ENCODE measurements around the gene PINK1.
"Not testable (repeated sequence)": the region's sequence is repeated elsewhere in the genome, so short reads cannot be mapped to it uniquely, and the experiment has no call there.

Gene PINK1

DNA sequence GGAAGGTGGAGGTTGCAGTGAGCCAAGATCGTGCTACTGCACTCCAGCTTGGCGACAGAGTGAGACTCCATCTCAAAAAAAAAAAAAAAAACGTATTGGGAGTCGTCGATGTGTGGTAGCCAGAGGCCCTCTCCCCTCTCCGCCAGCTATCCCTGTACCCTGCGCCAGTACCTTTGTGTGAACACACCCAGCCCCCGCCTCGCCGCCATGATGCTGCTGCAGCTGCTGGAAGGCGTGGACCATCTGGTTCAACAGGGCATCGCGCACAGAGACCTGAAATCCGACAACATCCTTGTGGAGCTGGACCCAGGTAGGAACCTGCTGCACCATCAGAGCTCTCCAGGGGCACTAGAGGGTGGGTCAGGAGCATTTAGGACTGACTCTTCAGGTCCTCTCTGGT, 12.2 kb downstream of the PINK1 start:
- DNase-seq (ENCODE audit: low spot score): no peak

- no peak for DNase-seq (ENCODE audit: low spot score)
These were observed 15.2 kb downstream of the PINK1 start for GRCh38 chr1:20648438-20648837.

DNA sequence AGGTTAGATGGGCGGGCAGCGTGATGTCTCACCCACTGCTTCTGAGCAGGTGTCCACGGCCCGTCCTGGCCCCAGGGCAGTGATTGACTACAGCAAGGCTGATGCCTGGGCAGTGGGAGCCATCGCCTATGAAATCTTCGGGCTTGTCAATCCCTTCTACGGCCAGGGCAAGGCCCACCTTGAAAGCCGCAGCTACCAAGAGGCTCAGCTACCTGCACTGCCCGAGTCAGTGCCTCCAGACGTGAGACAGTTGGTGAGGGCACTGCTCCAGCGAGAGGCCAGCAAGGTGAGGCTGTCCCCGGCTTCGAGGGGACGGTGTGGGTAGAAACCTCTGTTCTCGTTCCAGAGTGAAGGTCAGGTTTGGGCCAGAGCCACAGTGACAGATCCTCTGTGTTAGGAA, 15.7 kb downstream of the PINK1 start:
- DNase-seq (ENCODE audit: low spot score): no peak

DNA sequence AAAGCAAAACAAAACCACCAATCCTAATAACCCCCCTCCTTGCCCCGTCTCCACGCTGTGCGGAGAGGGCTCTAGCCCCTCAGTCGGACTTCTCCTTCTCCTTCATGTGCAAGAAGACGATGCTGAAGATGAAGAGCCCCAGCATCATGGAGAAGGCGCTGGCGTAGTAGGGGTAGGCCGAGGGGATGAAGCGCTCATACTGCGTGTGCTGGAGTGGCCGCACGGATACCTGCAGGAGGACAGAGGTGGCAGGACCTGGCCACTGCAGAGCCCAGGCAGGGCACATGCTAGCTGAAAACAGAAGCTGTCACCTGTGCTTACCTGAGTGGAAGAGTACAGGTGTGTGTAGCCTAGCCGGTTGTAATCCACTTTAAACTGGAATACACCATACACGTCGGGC, 19.0 kb downstream of the PINK1 start:
- DNase-seq (ENCODE audit: low spot score): no peak

GRCh38 chr1:20654104-20654690, 20.9 kb downstream of the PINK1 start:
- DNase-seq (ENCODE audit: low spot score): no peak

DNA sequence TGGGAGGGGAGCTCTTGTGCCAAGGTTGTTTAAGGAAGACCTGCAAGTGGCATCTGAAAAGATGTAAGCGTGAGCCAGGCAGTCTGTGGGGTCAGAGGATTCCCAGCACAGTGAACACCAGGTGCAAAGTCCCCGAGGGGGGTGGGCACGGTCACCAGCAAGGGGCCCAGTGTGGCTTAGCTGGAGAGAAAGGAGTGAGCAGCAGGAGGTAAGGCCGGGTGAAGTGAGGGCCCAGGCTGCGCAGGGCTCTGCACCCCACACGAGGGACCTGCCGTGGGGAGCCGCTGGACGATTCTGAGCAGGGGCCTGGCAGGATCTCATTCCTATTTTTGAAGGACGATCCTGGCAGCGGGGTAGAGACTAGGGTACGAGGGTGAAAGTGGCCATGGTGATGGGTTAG, 23.8 kb downstream of the PINK1 start:
- DNase-seq (ENCODE audit: low spot score): no peak

DNA sequence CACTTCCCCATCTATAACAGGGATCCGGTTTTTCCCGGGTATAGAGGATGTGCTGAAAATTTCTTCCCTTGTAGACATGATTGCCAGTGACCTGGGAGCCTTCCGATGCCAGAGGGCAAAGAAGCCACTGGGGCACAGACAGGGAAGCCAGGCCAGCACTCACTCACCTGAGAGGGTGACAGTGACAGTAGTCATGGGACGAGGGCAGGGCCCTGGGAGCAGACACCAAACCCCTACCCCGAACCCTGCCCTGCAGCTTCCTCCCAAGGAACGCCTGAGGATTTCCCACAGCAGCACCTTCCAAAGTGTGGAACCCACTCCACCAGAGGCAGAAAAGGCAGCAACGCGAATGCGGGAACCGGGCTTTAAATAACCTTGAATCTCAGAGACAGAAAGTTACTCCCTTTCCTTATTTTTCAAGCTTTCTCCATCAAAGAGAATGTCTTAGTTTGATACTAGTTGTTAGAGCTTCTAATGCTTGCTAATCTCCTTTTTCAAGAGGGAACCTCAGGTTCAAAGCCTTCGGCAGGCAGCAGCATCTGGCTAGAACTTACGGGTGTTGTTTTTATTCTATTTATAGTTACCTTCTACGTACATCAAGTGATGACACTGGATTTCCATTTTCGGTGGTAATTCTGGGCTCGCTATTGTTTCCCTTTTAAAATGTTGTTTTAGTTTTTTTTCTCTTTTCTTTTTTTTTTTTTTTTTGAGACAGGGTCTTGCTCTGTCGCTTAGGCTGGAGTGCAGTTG, 25.1 kb downstream of the PINK1 start:
- no peak for DNase-seq (ENCODE audit: low spot score)

- DNase-seq (ENCODE audit: low spot score): no peak
These were observed 27.1 kb downstream of the PINK1 start for GRCh38 chr1:20660363-20660762.

- DNase-seq (ENCODE audit: low spot score): no peak
These were observed 27.6 kb downstream of the PINK1 start for GRCh38 chr1:20660847-20661206.

DNA sequence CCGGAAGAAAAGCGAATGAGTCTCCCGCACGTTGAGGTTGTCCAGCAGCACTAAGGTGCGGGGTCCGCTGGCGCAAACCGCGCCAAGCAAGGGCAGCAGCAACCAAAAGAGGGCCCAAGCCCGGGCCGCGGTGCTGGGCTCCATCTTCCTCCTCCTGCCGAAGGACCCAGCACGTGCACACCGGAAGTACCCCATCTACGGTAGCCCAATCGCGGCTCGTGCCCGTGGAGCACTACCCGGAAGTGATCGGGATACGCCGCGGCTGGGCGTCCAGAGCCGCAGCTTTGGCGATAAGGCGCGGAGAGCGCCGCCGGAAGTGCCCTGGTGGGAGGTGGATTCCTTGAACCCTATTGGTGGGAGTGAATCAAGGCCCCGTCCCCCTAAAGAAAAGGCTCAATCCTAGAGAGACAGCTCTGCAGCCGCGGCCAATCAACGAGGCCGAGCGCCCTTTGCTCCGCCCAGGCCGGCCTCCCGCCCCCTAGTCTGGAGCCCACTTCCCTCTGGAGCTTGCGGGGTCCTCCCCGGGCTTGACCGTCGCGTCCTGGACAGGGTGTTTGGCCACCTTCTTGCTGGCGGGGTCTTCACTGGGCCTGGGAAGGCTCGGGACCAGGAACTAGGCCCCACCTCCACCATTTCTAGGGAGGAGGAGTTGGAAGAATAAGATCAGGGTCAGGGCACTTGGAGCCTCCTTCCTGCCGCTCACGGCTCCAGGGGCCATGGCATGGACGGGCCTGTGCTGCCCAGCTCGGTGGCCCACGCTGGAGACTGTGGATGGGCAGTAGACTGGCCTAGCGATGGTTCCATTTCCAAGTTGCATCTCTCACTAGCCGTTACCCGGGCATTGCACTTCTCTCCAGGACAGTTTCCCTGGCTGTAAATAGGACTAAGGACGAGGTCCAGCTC, 28.2 kb downstream of the PINK1 start, which contains the start of gene DDOST:
TSS of gene DDOST (minus strand) at position 163 of the 903 bp plus-strand sequence. CDS start at position 144, 19 bp downstream.
- DNase-seq (ENCODE audit: low spot score): peak; percentile 100

DNA sequence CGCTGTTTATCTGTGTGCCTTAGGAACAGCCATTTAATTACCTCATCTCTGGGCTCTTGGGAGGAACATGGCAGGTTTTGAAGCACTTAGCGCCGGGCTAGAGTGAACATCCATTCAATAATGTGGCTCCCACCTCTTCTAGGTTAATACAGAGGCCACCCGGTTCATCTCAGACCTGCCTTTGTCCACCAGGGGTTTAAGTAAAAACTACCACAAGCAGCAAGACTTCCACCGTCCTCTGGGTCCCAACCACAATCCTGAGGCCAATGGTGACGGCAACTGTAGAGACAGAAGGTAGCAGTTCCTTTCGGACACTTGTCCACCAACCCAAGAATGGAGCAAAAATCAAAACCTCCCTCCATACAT, 28.8 kb downstream of the PINK1 start:
- DNase-seq (ENCODE audit: low spot score): no peak

- DNase-seq (ENCODE audit: low spot score): no peak
These were observed 30.1 kb downstream of the PINK1 start for GRCh38 chr1:20663365-20663764.

DNA sequence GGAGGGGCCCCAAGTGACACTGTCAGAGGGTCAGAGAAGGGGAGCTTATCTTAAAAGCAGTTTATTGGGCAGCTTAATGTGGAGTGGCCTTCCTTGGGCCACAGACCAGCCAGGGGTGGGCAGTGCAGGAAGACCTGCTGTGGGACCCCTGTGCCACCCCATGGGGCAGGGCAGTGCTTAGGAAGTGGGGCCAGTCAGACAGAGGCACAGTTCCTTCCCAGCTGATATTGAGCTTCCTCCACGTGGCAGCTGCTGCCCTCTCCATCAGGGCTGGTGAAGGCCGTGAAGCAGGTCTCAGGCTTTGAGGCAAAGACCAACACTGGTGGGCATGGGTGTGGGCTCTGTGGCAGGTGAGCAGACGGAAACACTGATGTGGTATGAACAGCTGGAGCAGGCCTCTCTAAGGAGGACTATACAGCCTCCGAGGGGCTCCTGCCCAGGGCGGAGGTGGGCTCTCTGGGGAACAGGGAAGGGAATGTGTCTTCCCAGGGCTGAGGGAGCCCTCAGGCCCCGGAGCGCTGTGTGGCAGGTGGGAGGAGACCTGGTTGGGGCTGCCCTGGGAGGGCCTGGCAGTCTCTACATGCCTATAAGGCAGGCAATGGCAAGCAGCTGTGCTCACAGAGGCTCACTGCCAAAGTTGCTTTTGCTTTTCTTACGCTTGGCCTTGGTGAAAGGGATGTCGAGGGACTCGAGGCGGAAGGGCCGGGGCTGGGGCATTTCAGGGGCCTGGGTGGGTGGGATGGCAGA, 30.9 kb downstream of the PINK1 start:
- DNase-seq (ENCODE audit: low spot score): no peak

GRCh38 chr1:20665726-20666125, 32.5 kb downstream of the PINK1 start:
- DNase-seq (ENCODE audit: low spot score): no peak

GRCh38 chr1:20666146-20666545, 32.9 kb downstream of the PINK1 start:
- DNase-seq (ENCODE audit: low spot score): no peak

DNA sequence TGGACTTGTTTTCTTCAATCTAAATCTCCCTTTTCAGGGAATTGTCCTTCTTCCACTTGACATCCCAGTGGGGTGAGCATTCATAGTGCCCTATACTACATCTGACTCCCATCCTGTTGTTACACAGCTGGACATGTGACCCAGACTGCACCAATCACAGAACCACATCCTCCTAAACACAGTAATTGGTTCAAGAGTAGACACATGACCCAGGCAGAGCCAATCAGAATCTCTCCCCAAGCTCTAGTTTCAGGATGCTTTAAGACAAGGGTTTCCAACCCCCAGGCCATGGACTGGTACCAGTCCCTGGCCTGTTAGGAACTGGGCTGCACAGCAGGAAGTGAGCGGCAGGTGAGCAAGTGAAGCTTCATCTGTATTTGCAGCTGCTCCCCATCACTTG, 33.5 kb downstream of the PINK1 start:
- no peak for DNase-seq (ENCODE audit: low spot score)

DNA sequence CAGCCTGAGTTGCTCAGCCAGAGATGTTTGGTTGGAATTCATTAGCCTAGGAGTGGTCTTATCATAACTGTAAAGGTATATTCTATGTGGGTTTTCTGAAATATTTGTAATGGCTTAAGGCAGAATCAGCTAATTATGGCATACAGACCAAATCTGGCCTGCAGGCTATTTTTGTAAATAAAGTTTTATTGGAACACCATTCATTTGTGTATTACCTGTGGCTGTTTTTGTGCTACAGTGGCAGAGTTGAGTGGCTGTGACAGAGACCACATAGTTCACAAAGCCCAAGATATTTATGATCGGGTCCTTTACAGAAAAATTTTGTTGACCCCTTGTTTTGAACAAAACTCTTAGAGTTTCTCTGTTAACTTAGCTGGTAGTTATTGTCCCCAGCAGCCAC, 35.3 kb downstream of the PINK1 start:
- DNase-seq (ENCODE audit: low spot score): no peak

GRCh38 chr1:20670936-20671335, 37.7 kb downstream of the PINK1 start:
- DNase-seq (ENCODE audit: low spot score): no peak

DNA sequence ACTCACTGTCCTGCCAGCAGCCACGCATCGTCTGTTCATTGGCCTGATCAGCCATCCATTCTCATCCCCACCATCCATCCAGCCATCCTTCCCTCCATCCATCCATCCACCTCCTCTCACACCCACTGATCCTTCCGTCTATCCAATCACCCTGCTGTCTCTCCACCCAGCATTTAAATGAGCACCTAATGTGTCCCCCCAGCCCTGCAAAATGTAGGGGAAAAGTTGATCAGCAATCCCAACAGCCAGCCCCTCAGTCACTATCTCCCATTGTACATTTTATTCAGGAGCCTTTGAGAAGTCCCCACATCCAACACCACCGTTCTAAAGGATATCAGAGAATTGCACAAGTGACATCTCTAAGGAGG, 39.0 kb downstream of the PINK1 start:
- no peak for DNase-seq (ENCODE audit: low spot score)

DNA sequence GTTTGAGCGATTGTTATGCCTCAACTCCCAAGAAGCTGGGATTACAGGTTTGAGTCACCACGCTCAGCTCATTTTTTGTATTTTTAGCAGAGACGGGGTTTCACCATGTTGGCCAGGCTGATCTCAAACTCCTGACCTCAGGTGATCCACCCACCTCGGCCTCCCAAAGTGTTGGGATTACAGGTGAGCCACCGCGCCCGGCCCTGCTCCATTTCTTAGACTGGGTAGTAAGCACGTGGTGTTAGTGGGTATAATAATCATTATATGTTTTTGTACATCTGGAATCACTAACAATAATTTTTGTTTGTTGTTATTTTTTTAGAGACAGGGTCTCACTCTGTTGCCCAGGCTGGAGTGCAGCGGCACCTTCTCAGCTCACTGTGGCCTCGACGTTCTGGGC, 40.4 kb downstream of the PINK1 start:
- DNase-seq (ENCODE audit: low spot score): not testable (repeated sequence)

GRCh38 chr1:20678599-20678998, 45.3 kb downstream of the PINK1 start:
- DNase-seq (ENCODE audit: low spot score): no peak

GRCh38 chr1:20680269-20680668, 47.0 kb downstream of the PINK1 start:
- DNase-seq (ENCODE audit: low spot score): no peak
